GM19328 (cell line): ENCODE measurements around the gene LTBP2.

Experiments
- ATAC-seq: cut with Tn5 transposase; IDR thresholded peaks from one replicate; pipeline ENCODE4 v1.9.1; 2021; ENCODE audit warnings: mild to moderate bottlenecking, moderate library complexity; ENCODE audit not compliant: unreplicated experiment

LTBP2 gene

DNA sequence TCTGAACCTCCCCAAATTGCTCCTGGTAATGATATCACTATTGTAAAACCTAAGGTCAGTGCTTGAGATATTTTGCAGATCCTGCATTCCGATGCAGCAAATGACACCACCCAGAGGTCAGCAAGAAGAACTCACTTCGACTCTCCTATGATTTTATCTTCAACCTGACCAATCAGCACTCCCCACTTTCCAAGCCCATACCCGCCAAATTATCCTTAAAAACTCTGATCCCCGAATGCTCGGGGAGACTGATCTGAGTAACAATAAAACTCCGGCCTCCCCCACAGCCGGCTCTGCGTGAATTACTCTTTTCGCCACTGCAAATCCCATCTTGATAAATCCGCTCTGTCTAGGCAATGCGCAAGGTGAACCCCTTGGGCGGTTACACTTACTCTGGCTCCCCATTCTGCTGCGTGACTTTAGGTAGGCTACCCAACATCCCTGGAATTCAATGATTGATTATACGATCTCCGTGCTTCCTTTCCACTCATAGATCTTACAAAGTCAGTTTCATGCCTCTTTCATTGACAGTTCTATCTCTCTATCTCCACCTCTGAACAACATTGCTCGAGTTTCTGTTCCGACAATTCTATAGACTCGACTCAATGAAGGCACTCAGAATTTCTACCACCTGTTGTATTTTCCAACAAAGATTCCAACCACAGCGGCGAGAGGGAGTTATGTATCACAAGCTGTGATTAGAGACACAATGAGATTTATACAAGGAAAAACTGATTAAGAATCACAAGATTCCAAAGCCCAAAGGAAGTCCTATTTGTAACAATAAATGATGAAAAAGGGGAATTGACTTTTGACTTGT lies 119.9 kb downstream of the LTBP2 start:
- no peak for ATAC-seq

DNA sequence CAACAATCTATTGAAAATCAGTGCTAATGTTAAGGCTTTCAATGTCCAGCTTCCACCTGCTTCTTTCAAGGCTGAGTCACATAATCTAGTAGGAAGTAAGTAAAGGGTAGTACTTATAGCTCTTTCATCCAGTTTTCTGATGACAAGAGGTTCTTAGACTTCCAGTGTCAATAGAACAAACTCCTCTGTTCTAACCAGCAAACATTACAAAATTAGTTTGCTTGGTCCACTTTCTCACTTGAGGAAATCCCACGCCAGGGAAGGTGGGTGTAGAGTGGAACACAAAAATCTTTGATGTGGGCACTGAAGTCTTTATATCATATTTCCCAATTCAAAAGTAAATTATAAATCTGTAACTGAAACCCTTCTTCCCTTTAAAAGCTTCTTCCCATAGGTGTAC lies 121.6 kb downstream of the LTBP2 start:
- ATAC-seq = no peak

DNA sequence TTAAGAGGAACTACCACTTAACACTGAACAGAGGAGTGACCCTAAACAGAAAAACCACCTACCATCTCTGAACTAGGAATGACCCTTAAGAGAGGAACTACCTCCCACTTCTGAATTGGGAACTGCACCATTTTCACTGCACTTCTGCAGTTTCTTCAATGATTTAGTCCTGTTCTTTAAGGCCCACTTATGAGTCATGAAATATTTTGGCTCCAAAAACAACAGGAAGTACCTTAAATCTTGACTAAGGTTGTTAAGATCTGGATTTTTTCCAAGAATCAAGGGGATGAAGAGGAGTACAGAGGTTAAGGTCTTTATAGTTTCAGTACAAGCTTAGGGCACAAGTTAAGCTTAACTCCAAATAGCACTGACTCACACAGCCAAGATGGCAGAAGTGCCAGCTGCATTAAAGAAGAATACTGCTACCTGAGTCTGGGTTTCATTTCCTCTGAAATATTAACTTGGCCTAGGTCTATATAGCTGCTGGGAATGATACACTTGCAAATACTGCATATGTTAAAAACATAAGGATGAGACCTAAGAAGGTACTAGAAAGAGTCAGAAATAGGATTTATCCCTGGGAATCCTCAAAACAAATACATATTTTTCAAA lies 123.1 kb downstream of the LTBP2 start:
- no peak for ATAC-seq

DNA sequence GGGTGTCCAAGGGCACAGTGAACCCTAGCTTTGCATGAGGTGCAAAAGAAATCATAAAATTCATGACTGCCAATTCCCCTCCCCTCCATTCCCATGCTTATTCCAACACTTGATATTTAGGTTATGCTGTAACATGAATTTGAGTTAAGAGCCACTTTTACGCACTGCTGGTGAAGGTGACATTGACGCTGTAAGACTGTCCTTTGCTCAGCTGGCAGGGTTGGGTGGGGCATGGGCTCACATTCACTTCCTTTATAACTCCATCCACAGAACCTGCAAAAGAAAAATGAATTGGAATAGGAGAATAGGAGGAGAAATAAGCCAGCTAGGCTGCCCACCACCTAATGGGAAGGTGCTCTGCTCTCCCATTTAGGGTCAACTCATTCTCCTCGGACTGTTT lies 125.9 kb downstream of the LTBP2 start:
- no peak for ATAC-seq

DNA sequence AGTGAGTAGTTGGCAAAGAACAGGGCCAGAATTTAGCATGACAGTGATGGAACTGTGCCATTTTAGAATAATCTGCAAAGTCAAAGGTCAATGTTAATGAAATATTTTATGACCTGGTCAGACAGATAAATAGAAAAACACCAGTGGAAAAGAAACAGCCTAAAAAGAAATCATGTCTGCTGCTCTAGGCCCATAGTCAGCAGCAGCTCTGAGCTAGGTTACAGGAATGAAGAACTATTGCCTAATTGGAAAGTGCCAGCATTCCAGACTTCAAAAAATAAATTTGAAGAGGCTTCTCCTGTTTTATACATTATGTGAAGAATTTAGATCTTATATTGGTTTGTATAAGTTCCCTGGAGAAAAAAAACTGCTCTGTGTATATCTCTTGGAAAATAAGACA lies 128.7 kb downstream of the LTBP2 start:
- no peak for ATAC-seq

DNA sequence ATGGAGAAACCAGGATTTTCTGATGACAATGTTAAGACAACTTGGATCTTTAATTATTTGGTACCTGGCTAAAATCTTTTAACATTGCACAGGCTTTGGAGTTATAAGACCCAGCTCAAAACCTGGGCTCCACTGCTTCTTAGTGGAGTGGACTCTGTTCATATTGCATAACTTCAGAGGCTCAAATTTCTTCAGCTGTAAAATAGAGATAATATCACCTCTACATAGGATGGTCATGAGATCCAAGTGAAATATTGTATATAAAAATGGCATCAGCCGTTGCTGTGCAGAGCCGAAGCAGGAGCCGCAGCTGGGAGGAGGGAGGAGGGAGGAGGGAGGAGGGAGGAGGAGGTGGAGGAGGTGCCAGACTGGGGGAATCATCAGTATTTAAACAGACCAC lies 129.5 kb downstream of the LTBP2 start:
- ATAC-seq = no peak

DNA sequence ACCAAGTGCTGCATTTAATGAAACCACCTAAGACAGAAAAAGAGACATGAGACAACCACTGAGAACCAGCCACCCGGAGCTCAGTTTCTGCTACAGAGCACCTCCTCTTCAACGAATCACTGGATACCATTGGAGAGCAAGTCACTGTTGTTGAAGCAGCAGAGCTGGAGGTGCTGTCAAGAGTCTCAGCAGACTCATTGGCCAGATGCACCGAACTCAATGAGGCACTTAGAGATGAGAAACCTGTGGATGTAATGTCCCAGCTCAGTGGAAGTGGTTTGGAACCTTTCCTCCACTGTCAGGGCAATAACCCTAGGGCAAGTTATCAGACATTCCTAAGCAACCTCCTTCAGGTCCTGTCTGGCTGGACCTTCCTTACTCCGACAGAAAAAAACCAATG lies 132.0 kb downstream of the LTBP2 start:
- ATAC-seq = no peak

DNA sequence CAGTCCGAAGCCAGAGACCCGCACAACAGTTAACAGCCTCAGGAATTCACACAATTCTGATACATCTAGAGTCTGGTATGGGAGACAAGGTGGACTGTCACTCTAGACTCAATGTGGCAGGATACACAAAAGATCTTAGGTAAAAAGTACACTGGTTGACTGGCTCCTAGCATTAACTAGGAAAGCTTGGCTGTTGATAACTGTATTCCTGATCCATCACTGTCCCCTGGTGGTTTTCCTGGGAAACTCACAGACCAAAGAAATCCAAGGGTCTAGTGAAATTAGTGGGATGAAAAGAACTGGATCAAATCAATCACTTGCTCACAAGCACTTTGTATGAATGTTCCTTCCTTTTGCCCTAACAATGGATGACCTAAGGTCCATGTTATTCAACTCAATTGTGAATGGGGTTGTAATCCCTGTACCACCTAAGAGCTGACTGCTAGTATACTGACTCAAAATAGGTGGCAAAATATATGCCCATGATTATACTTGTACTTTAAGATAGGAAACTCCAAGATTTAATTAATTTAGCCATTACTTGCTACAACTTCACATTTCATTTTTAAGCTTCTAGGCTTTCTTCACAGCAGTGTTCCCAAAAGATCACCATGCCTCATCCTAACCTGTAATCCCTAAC lies 132.9 kb downstream of the LTBP2 start:
- no peak for ATAC-seq

DNA sequence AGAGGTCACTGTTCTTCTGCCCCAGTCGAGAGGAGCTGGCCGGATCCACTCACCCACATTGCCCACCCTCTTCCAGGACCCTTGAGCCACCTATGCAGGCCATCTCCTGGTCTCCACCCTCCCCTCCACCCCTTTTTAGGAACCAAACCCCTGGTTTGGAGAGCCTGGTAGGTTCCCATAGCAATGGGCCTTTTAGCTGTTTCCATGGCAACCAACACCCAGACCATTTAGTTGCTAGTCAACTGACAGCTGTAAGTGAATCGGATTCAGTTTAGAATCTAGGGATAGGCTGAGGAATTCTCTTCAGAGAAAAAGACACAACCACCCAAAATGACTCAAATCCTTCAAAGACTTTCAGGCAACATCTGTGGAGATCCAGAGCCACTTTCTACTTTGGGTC lies 135.4 kb downstream of the LTBP2 start:
- ATAC-seq = no peak

DNA sequence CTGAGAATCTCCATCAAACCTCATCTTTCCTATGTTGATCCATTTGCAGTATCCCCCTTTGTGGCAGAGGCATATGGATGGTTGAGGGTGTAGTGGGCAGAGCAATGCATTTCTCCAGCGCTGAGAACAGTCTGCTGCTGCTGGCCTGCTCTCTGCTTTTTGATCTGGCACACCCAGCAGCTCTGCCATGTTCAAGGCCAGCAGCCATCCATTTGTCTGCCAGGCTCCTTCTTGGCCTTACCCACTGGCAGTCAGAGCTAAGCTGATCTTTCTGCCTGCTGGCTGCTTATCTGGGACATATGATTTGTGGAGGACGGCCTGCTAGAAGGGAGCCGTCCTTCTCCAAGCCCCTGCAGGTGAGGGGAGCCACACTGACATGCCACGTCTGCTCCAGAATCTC lies 135.9 kb downstream of the LTBP2 start:
- no peak for ATAC-seq

DNA sequence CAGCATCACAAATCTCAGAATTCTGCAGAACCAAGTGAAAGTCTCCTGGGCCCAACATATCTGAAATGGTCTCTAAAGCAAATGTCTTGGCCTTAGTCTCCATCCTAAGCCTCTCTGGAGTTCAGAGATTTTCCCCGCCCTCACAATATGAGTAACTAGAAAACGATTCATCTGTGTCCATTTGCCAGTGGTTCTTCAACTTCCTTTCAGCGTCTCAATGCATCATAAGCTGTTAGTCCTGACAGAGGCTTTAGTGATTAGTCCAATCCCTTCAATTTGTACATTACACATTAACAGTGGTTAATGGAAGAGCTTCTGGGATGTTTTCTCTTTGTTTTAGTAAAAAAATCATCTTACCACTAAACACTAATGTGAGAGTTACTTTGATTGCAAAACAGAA lies 136.4 kb downstream of the LTBP2 start:
- no peak for ATAC-seq

DNA sequence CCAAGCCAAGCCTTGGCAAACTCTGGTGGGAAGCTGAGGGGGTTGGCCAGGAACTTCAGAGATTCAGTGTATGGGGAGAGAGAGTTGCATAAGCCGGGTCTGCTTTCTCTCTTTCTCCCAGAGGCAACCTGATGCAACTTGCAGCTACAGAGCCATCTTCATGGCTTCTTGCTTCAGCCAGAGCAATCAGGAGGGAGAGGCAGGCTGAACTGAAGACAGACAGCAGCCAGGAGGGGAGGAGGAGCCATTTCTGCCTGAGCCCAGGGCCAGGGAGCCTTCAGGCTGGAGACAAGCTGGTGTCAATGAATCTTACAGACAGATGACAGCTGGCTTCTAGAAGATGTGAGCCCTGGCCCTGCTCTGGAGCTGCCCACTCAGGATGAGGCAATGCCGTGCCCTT lies 137.7 kb downstream of the LTBP2 start:
- no peak for ATAC-seq

DNA sequence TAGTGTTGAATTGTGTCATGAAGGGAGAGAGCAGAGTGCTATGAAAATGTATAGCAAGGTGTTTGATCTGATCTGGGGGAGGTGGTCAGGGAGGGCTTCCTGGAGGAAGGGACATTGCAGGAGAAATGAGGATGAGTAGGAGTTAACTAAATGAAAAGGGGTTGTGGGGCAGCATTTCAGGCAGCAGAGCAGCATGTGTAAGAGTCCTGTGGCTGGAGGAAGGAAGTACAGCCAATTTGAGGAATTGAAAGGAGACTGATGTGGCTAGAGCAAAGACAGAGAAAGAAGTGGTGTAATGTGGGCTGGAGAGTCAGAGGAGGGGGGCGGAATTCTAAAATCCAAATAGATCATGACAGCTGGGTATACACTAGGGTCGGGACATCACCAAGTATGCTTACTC lies 139.4 kb downstream of the LTBP2 start:
- ATAC-seq = no peak

DNA sequence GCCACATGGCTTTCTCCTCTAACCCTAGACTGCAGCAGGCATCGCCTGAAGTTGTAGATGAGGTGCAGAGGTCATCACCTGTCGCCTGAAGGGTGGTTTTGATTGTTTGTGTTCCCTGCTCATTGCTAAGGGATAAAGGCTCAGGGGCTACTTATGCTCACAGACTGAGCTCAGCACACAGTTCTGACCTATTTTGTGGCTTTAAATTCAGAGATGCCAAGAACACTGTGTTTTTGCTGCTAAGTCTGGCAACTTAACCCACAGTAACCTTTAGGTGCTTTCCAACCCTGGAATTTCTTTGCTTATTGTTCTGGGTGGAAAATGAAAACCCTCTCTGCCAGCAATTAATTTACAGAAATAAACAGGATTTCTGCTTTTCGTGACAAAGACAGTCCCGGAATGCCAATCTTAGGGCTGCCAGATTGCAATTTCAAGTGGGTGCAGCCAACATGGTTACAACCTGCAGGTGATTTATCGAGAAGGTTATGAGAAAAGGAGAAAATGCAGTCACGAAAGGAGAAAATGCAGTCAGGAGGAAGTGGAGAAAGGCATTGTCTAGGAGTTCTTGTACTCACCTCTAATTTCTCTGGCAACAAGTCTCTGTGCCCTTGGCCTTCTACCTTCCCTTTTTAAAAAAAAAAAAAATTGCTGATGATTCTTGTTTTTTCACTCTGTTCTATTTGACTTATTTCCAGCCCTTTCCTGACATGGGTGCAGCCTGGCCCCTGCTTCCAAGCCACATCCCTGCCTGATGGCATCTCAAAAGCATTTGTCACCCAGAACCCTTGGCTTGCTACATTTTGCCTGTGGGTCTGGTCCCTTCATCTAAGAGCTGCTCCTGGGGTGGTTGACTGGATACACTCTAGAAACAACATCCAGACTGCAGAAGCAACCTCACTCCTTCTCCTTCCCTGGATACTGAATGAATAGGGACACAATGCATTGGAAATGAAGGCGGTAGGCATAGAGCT lies 142.2 kb downstream of the LTBP2 start:
- ATAC-seq = no peak

DNA sequence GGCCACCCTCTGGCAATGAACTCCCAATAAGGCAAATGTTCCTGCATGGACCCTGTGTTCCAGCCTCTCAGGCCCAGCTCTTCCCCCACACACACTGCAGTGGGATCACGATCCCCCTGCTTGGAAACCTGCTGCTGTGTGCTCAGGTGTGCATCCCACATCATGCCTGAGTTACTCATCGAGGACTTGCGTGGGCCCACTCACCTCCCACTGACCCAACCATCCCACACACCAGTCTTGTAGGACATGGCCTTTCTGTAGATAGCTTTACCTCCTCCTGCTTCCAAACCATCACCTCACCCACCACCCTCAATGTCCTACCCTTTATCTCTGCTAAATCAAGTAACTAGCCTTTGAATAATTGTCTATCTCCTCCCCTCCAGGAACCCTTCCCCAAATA lies 143.5 kb downstream of the LTBP2 start:
- ATAC-seq = no peak

DNA sequence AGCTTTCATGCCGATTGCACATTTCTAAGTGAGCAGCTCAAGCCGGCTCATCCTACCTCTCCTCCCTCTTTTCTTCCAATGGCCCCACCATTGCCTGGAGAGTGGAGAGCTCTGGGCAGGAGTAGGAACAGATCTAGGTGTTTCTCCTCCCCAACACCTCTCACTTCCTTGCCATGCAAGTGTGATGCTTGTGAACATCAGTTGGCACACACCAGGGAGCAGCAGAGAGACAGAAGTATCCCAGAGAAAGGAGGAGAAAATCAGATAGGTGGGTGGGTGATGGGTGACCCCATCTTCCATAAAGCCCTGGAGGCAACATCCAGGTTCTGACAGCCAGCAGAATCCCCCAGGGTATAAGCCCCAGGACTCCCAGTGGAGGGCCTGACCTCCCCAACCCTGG lies 146.7 kb downstream of the LTBP2 start:
- ATAC-seq = no peak

DNA sequence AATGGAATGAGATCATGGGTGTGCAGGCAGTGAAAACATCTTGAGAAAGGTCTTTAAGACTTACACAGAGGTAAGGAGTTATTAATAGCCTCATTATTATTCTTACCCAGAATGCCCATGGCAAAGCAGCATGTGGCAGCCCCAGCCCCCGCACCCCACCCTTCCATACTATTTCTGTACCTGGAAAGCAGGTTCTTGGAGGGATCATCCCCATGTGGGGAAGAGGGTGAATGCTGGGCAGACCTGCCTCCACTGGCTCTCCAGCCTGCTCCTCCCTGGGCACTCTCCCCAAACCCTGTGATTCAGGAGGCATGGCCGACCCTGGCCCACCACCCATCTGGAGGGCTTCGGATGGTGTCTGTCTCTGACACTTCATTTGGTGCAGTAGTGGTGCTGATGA lies 147.3 kb downstream of the LTBP2 start:
- ATAC-seq = no peak

DNA sequence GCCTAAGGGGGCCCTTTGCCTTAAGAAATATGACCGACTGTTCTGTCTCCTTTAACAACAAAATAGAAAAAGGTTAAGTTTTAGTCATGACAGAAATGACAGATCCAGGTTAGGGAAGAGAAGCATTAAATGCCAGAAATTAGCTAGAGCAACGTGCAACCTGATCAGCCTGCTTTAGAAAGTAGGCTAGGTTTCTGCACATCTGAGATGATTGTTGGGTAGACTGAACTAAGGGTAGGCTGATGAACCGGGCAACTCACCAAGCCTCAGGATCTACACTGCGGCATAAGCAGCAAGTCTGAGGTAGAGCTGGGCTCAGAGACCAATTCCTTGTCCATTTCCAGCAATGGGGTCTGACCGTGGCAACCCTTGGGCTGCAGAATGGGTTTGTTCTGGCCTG lies 148.3 kb downstream of the LTBP2 start:
- ATAC-seq = no peak

DNA sequence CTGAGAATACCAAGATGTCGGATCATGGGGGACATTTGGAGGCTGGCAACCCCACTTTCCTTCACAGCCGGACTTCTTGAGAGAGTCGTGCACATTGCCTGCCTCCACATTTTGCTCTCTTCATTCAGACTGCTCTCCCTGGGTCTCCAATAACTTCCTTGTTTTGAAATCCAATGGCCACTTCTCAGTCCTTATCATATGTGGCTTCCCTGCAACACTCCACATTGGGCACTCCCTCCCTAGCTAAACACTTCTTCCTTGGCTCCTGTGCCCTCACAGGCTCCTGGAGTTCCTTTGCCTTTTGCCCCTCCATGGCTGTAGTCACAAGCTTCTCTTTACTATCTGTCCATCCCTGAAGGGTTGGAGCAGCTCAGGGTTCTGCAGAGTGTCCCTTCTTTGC lies 149.0 kb downstream of the LTBP2 start:
- no peak for ATAC-seq

DNA sequence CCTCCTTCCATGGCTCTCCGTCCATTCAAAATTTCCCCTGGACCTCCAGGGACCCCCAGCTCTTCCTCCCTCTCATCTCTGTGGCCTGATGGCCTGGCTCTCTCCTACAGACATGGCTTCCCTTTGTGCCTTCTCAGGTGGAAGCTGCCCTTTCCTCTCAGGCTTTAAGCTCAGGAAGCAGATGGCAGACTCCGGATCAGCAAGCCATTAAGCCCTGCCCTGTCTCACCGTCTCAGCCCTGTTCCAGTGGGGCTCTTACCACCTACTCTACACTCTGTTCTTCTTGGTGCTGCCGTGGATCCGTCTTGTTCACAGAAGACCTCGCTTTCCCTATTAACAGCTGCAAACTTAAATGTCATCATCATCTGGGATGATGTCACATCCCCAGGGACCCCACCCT lies 152.1 kb downstream of the LTBP2 start:
- no peak for ATAC-seq

DNA sequence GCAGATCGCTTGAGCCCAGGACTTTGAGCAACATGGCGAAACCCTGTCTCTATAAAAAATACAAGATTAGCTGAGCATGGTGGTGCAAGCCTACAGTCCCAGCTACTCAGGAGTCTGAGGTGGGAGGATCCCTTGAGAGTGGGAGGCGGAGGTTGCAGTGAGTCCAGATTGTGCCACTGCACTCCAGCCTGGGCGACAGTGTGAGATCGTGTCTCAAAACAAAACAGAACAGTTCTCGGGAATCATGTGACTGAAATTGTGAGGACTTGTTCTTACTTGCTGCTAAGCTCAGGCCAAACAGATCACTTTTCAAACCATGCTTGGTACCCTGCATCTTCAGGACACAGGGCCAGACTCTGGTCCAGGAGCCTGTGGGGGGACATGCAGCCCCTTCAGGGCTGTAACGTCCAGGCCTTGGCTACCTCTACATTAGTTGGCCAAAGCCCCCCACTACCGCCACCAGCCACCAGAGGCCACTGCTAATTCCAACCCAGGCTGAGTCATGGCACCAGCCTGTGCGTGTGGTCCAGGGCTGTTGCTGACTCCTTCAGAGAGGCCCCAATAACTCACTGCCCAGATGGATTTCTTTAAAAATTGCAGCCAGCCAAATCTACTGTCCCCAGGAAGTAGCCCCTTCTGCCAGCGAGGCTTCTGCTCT lies 152.6 kb downstream of the LTBP2 start:
- ATAC-seq = no peak
